AG04449 (cell line): ENCODE data around the gene TAGLN.

Experiments
- CTCF ChIA-PET: fragments of 350-600 bp; formaldehyde crosslinking; extraction: SDS; loops from one replicate; lab custom pipeline; 2021; ENCODE audit warnings: antibody characterized with exemption; lab: Yijun Ruan, JAX
- POLR2A ChIA-PET: fragments of 400-600, 350-600 bp; formaldehyde crosslinking; extraction: SDS; loops from one replicate; lab custom pipeline; 2020; ENCODE audit warnings: antibody characterized with exemption, inconsistent platforms; lab: Yijun Ruan, JAX
- DNase-seq: peaks from one replicate; pipeline ENCODE4 v3.0.0-alpha.2; 2010; ENCODE audit warnings: low read depth, low spot score
- H3K4me3 ChIP-seq: 2 replicates; pipeline ENCODE4 v1.5.1; 2011; ENCODE audit warnings: low read depth, mild to moderate bottlenecking, control low read depth, low read length
- CTCF ChIP-seq: IDR thresholded peaks from one replicate; pipeline ENCODE4 v1.5.1; 2011; ENCODE audit warnings: mild to moderate bottlenecking, moderate library complexity, low read length, control low read depth, inconsistent platforms; ENCODE audit not compliant: insufficient read depth; ENCODE audit errors: missing control alignments

Gene TAGLN

DNA sequence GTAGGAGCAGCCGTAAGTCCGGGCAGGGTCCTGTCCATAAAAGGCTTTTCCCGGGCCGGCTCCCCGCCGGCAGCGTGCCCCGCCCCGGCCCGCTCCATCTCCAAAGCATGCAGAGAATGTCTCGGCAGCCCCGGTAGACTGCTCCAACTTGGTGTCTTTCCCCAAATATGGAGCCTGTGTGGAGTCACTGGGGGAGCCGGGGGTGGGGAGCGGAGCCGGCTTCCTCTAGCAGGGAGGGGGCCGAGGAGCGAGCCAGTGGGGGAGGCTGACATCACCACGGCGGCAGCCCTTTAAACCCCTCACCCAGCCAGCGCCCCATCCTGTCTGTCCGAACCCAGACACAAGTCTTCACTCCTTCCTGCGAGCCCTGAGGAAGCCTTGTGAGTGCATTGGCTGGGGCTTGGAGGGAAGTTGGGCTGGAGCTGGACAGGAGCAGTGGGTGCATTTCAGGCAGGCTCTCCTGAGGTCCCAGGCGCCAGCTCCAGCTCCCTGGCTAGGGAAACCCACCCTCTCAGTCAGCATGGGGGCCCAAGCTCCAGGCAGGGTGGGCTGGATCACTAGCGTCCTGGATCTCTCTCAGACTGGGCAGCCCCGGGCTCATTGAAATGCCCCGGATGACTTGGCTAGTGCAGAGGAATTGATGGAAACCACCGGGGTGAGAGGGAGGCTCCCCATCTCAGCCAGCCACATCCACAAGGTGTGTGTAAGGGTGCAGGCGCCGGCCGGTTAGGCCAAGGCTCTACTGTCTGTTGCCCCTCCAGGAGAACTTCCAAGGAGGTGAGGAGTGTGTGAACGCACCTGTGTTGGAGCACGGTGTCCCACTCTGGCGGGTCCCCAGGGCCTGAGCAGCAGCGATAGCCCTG lies at the start of gene TAGLN:
Gene TAGLN, plus strand, starts transcription at position 318 of the 863 bp plus-strand sequence. CDS start 3,644 bp downstream, outside the sequence.
- H3K4me3 ChIP-seq = peak within 1 kb of the TSS; percentile 99
- peak; percentile 87 for DNase-seq
- ChIA-PET CTCF (interaction anchor here (1.6 to 11.5 kb wide), 2 partner anchors 18 to 28 kb away, joined by 6 to 133 read pairs; partner anchors contain the start of gene SIDT2), POLR2A (interaction anchor here (0.7 to 11.2 kb wide), 12 partner anchors 11 to 408 kb away, joined by 3 to 76 read pairs (median 4); partner anchors contain the start of genes APOA5, PAFAH1B2, PCSK7 and SIDT2)
- TF ChIP-seq CTCF = no peak

DNA sequence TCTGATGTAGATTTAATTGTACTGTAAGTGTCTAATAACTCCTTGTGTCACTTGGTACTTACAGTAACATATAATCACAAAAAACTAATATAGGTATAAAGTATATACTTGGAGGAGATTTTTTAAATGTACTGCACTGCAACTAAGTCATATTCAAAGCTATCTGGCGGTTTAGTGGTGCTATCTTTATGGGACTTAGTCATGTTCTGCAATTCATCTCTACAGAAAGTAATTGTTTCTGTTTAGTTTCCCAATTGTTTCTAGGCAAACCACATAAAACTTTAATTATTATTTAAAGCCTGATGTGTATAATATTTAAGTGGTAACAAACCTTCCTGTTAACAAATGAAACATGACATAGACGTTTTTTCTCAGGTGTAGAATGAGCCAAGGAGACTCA lies 47.1 kb upstream of the TAGLN start:
- ChIA-PET CTCF (interaction anchor here (1.1 to 1.2 kb wide), 2 partner anchors 13 to 316 kb away, joined by 3 read pairs; no protein-coding TSS in a partner anchor), POLR2A (no interaction called here)
- no peak for TF ChIP-seq CTCF
- no peak for DNase-seq
- no peak overlapping the region for H3K4me3 ChIP-seq

DNA sequence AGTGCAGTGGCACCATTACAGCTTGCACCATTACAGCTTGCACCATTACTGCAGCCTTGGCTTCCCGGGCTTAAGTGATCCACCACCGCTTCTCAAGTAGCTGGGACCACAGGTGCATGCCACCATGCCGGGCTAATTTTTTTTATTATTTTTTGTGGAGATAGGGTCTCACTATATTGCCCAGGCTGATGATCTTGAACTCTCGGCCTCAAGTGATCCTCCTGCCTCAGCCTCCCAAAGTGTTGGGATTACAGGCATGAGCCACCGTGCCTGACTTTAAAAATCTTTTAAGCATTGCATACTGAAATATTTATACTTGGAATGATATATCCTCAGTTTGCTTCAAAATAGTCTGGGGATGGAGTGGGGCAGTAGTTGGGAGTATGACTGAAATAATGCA lies 44.7 kb upstream of the TAGLN start:
- ChIA-PET POLR2A (no interaction called here), CTCF (interaction anchor here (1.4 kb wide), 1 partner anchor 9 kb away, joined by 4 read pairs; no protein-coding TSS in a partner anchor)
- H3K4me3 ChIP-seq = no peak overlapping the region
- DNase-seq = no peak
- no peak for TF ChIP-seq CTCF

GRCh38 chr11:117157507-117157906 lies 41.7 kb upstream of the TAGLN start:
- no peak for TF ChIP-seq CTCF
- DNase-seq = no peak
- POLR2A ChIA-PET = no interaction called here
- H3K4me3 ChIP-seq = no peak overlapping the region
- CTCF ChIA-PET = interaction anchor here (1.0 to 1.8 kb wide), 2 partner anchors 23 to 24 kb away, joined by 3 to 4 read pairs; no protein-coding TSS in a partner anchor

DNA sequence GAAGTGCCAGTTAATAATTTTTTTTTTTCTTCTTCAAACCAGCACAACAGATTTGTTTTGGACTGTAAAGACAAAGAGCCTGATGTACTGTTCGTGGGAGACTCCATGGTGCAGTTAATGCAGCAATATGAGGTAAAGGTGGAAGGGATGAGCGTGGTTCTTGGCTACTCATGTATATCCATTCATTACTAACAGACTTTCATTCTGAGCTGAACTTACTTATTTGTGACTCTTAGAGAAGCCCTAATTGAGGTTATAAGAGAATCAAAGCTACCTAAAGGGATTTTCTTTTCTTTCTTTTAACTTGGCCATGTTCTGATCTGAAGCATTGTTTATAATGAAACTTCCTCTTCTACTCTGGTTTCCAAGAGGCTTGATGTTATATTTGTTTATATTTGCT lies 39.3 kb upstream of the TAGLN start:
- ChIA-PET POLR2A (no interaction called here), CTCF (interaction anchor here (0.9 to 3.2 kb wide), 5 partner anchors 10 to 425 kb away, joined by 3 to 13 read pairs (median 4); partner anchors contain the start of gene PAFAH1B2)
- no peak for DNase-seq
- no peak overlapping the region for H3K4me3 ChIP-seq
- TF ChIP-seq CTCF = no peak

DNA sequence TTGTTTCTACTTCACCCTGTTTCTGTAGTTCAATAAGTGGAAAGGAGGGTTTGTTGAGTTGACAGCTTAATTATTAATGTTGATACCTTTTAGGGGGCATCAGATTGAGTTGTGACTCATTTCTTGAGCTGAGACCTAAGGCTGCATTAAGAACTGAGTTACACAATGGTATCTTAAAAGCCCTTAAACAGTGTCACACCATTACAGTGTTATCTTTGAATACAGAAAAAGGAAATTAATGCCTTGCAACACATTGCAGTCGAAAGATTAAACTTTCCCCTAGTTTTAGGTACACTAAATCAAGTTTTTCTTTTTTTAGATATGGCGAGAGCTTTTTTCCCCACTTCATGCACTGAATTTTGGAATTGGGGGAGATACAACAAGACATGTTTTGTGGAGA lies 38.3 kb upstream of the TAGLN start:
- no peak for TF ChIP-seq CTCF
- CTCF ChIA-PET = interaction anchor here (0.8 to 3.2 kb wide), 6 partner anchors 15 to 429 kb away, joined by 3 to 13 read pairs (median 4); partner anchors contain the start of gene PAFAH1B2
- no peak for DNase-seq
- H3K4me3 ChIP-seq = no peak overlapping the region
- POLR2A ChIA-PET = interaction anchor here (0.7 kb wide), 2 partner anchors 12 to 15 kb away, joined by 3 read pairs; no protein-coding TSS in a partner anchor
